GM18505 (cell line): Measurements from ENCODE around the gene DCDC2C.

Experiments used
- ATAC-seq: cut with Tn5 transposase; IDR thresholded peaks from one replicate; pipeline ENCODE4 v1.9.1; 2021; ENCODE audit not compliant: unreplicated experiment
- POLR2A ChIP-seq: IDR thresholded peaks from 4 replicates; pipeline ENCODE4 v1.6.1; 2011; ENCODE audit warnings: borderline replicate concordance; ENCODE audit not compliant: insufficient read depth, insufficient read length; ENCODE audit errors: extremely low read depth

The DCDC2C gene

GRCh38 chr2:3839476-3839875 lies 136.1 kb downstream of the DCDC2C start:
- ATAC-seq = no peak
- no peak for TF ChIP-seq POLR2A

DNA sequence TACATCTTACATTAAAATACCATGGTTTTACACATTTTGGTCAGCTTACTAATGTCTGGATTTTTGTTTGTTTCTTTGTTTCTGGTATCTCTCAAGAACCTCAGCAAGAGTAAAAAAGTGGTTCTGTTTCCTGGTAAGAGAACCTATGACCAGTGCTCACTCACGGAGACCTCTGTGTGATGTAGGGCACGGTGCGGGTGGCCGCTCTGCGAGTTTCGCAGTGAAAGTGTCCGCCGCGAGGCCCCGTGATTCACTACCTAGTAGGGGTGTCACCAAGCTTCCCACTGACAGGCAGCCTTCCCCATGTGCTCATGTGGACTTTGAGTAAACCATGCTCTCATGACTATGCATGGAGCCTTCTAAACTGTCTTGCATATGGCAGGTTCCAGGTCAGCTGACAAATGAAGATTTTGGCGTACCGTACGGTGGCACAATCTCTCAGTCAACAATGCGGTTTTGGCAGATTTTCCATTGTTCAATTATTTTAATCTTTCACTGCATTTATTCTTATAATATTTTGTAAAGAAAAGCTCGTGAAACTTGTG lies 137.3 kb downstream of the DCDC2C start:
- no peak for ATAC-seq
- TF ChIP-seq POLR2A = no peak

- no peak for TF ChIP-seq POLR2A
- ATAC-seq = no peak
Measured at GRCh38 chr2:3847397-3848052, 144.2 kb downstream of the DCDC2C start.

- TF ChIP-seq POLR2A = no peak
- ATAC-seq = no peak
Measured at GRCh38 chr2:3848776-3849175, 145.4 kb downstream of the DCDC2C start.

GRCh38 chr2:3849213-3849612 lies 145.8 kb downstream of the DCDC2C start:
- no peak for TF ChIP-seq POLR2A
- ATAC-seq = no peak

- no peak for ATAC-seq
- TF ChIP-seq POLR2A = no peak
Measured at GRCh38 chr2:3857576-3857975, 154.2 kb downstream of the DCDC2C start.

- no peak for ATAC-seq
Measured at GRCh38 chr2:3864943-3865865, 161.8 kb downstream of the DCDC2C start.

DNA sequence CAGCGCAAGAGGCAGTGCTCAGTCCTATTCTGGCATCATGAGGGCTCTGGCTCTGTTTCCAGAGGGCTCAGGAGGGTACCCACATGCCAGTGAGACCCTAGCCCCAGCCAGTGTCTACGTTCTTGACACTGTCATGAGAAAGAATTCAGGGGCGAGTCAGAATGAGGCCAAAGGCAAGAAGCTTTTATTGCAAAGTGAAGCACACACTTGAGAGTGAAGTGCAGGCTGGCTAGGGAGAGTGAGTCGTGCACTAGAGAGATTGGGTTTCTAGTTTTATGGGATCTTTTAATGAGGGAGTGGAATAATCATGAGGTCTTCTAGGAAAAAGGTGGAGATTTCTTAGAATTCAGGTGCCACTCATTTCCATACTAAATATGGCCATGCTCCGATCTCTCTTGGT lies 164.1 kb downstream of the DCDC2C start:
- no peak for ATAC-seq
- TF ChIP-seq POLR2A = no peak

More at GRCh38 chr2:3864943-3865865, 161.8 kb downstream of the DCDC2C start:
- TF ChIP-seq POLR2A = no peak

- ATAC-seq = no peak
- TF ChIP-seq POLR2A = no peak
Measured at GRCh38 chr2:3868012-3868805, 164.8 kb downstream of the DCDC2C start.

- no peak for ATAC-seq
- TF ChIP-seq POLR2A = no peak
Measured at GRCh38 chr2:3870222-3870621, 166.8 kb downstream of the DCDC2C start.

GRCh38 chr2:3871002-3871401 lies 167.6 kb downstream of the DCDC2C start:
- ATAC-seq = no peak
- no peak for TF ChIP-seq POLR2A

DNA sequence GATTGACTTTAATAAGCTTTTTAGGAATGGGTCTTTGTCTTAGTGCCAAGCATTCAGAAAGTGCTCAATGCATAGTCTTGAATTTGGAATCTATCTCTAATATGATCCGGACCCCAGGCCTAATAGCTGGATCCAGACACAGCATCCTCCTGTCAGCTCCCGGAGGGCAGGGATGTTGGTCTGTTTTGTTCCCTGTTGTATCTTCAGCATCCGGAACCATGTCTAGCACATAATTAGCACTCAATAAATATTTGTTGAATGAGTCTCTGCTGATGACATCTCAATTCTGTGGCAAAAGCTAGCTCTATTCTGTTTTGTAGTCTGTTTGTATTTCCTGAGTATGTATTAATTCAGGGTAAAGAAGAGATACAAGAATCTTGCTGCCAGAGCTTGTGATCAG lies 169.1 kb downstream of the DCDC2C start:
- TF ChIP-seq POLR2A = no peak

DNA sequence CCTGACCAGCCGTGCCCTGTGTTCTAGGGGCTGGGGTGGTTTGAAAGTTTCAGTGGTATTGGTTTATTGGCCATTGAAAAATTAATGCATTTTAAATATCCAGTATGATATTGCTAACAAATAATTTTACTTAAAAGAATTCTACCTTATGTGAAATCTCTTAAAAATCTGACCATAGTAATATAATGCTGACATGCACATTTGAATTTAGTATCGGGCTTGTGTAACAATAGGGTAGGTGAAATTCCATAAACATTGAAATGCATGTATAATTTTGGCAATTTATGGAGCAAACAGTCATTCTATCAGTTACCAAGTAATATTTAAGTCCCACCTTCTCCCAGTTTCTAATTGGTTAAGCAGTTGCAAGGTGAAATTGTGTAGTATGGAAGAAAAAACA lies 170.5 kb downstream of the DCDC2C start:
- TF ChIP-seq POLR2A = no peak
- no peak for ATAC-seq

More for the DNA sequence above, 169.1 kb downstream of the DCDC2C start:
- no peak for ATAC-seq
